ENCODE results near the gene ATRNL1. TPM values are rescaled to one million over a fixed set of nuclear protein-coding genes. Genes with fewer than 3 reads are reported as not detected.

ATRNL1 gene
- total and polyA plus RNA-seq, 10 donors: 0.29 to 6.3 (median 2.2) TPM

GRCh38 chr10:115941361-115941771, 848.2 kb downstream of the ATRNL1 start:
- no peak for TF ChIP-seq POLR2A (IDR thresholded peaks at IDR 0.05)
- peaks cover 0 to 10% (median 6%) of the 10 kb centered on the region in 8 donors for H3K9me3 ChIP-seq
- DNase-seq: no peak
- no peak overlapping the region for H3K4me3 ChIP-seq
- peaks cover 0 to 11% (median 7%) of the 10 kb centered on the region in 6 donors for H3K4me1 ChIP-seq
- H3K36me3 ChIP-seq: no peaks in the 10 kb centered on the region
- peak overlapping the region in 5 of 8 donors; percentile 6 to 64 (median 39) for H3K27ac ChIP-seq
- no peaks in the 10 kb centered on the region for H3K27me3 ChIP-seq (replicated peaks in 1 of 7)
- WGBS, 5 donors: 34 to 45% (median 38%) methylated on average over 3 of the region's 3 CpGs
- intact Hi-C loops (cut with DNase I; ENCODE audit: low total_unique reads): no loop called here

GRCh38 chr10:115942101-115942500, 848.9 kb downstream of the ATRNL1 start:
- Histone ChIP-seq H3K27ac (peak overlapping the region in 7 of 8 donors; percentile 6 to 65 (median 46)), H3K4me1 (peaks cover 0 to 11% (median 7%) of the 10 kb centered on the region in 6 donors), H3K36me3 (no peaks in the 10 kb centered on the region), H3K9me3 (peaks cover 0 to 10% (median 6%) of the 10 kb centered on the region in 8 donors), H3K4me3 (no peak overlapping the region), H3K27me3 (replicated peaks in 1 of 7) (no peaks in the 10 kb centered on the region)
- WGBS, 5 donors: 52 to 60% (median 54%) methylated on average over 4 of the region's 4 CpGs
- no peak for DNase-seq
- intact Hi-C loops (cut with DNase I; ENCODE audit: low total_unique reads): no loop called here
- TF ChIP-seq POLR2A (IDR thresholded peaks at IDR 0.05): no peak
- no peak for TF ChIP-seq CTCF (IDR thresholded peaks at IDR 0.05 in 8 of 11, conservative IDR thresholded peaks at IDR 0.05 in 3 of 11)

GRCh38 chr10:115944538-115944937, 851.4 kb downstream of the ATRNL1 start:
- no peaks in the 10 kb centered on the region for H3K36me3 ChIP-seq
- TF ChIP-seq POLR2AphosphoS5 (IDR thresholded peaks at IDR 0.05) (no peak), POLR2A (IDR thresholded peaks at IDR 0.05) (no peak), CTCF (IDR thresholded peaks at IDR 0.05 in 8 of 11, conservative IDR thresholded peaks at IDR 0.05 in 3 of 11) (no peak)
- 90 to 95% (median 94%) methylated on average over 6 of the region's 6 CpGs for WGBS, 5 donors
- no peaks in the 10 kb centered on the region for H3K27me3 ChIP-seq (replicated peaks in 1 of 7)
- H3K27ac ChIP-seq: no peak overlapping the region
- H3K4me1 ChIP-seq: peaks cover 0 to 11% (median 7%) of the 10 kb centered on the region in 6 donors
- intact Hi-C loops (cut with DNase I; ENCODE audit: low total_unique reads): no loop called here
- no peak for DNase-seq
- H3K9me3 ChIP-seq: peaks cover 0 to 8% (median 6%) of the 10 kb centered on the region in 8 donors
- H3K4me3 ChIP-seq: no peak overlapping the region

- no peak for TF ChIP-seq CTCF (IDR thresholded peaks at IDR 0.05 in 8 of 11, conservative IDR thresholded peaks at IDR 0.05 in 3 of 11)
- no peak for TF ChIP-seq POLR2AphosphoS5 (IDR thresholded peaks at IDR 0.05)
- no peak for TF ChIP-seq POLR2A (IDR thresholded peaks at IDR 0.05)
Observed at GRCh38 chr10:115945701-115946445, 852.7 kb downstream of the ATRNL1 start.

More at GRCh38 chr10:115945701-115946445, 852.7 kb downstream of the ATRNL1 start:
- DNase-seq: no peak
- intact Hi-C loops (cut with DNase I; ENCODE audit: low total_unique reads): no loop called here
- H3K4me3 ChIP-seq: no peak overlapping the region
- H3K9me3 ChIP-seq: no peaks in the 10 kb centered on the region
- H3K27ac ChIP-seq: no peak overlapping the region
- 83 to 95% (median 92%) methylated on average over 3 of the region's 3 CpGs for WGBS, 5 donors
- no peaks in the 10 kb centered on the region for H3K36me3 ChIP-seq
- no peaks in the 10 kb centered on the region for H3K27me3 ChIP-seq (replicated peaks in 1 of 7)
- peaks cover 0 to 11% (median 7%) of the 10 kb centered on the region in 6 donors for H3K4me1 ChIP-seq
